Astrocyte (in vitro differentiated cells and primary cell): ENCODE measurements around the gene CDC37L1. TPM values are rescaled to one million over a fixed set of nuclear protein-coding genes. Genes with fewer than 3 reads are reported as not detected.

Source experiments
- DNase-seq: peaks from one replicate; pipeline ENCODE4 v3.0.0-alpha.2; 2010; ENCODE audit warnings: low read depth
- FAIRE-seq: peaks from 2 replicates; lab custom pipeline; 2011; peaks lifted over from hg19 to GRCh38; lab: Jason Lieb, UNC
- H2AFZ ChIP-seq: 2 replicates; pipeline ENCODE4 v1.6.0; 2012; ENCODE audit warnings: low read depth, low read length, inconsistent platforms
- H3K27ac ChIP-seq: 2 replicates; pipeline ENCODE4 v1.5.1; 2011; ENCODE audit warnings: low read depth, low read length, inconsistent platforms
- H3K27me3 ChIP-seq: 2 replicates; pipeline ENCODE4 v1.6.0; 2011; ENCODE audit warnings: low read length, inconsistent platforms; ENCODE audit not compliant: insufficient read depth
- H3K36me3 ChIP-seq: 2 replicates; pipeline ENCODE4 v1.5.1; 2011; ENCODE audit warnings: low read length, inconsistent platforms; ENCODE audit not compliant: insufficient read depth
- H3K4me1 ChIP-seq: 2 replicates; pipeline ENCODE4 v1.5.1; 2011; ENCODE audit warnings: low read length, inconsistent platforms; ENCODE audit not compliant: insufficient read depth
- H3K4me2 ChIP-seq: 2 replicates; pipeline ENCODE4 v1.6.0; 2012; ENCODE audit warnings: low read length, inconsistent platforms
- H3K4me3 ChIP-seq: 2 replicates; pipeline ENCODE4 v1.5.1; 2011; ENCODE audit warnings: low read depth, mild to moderate bottlenecking, low read length, inconsistent platforms; ENCODE audit not compliant: insufficient read depth
- H3K79me2 ChIP-seq: 2 replicates; pipeline ENCODE4 v1.6.0; 2012; ENCODE audit warnings: mild to moderate bottlenecking, low read length, inconsistent platforms; ENCODE audit not compliant: insufficient read depth
- H3K9ac ChIP-seq: 2 replicates; pipeline ENCODE4 v1.6.0; 2012; ENCODE audit warnings: mild to moderate bottlenecking, low read length, inconsistent platforms
- H3K9me3 ChIP-seq: 2 replicates; pipeline ENCODE4 v1.5.1; 2012; ENCODE audit warnings: low read depth, mild to moderate bottlenecking, low read length, inconsistent platforms; ENCODE audit not compliant: insufficient read depth
- H4K20me1 ChIP-seq: 2 replicates; pipeline ENCODE4 v1.6.0; 2012; ENCODE audit warnings: low read length, inconsistent platforms; ENCODE audit not compliant: insufficient read depth
- H3K27ac Mint-ChIP-seq: one replicate; pipeline ENCODE4 v1.8.0; 2021; ENCODE audit warnings: mild to moderate bottlenecking, mixed read lengths; ENCODE audit not compliant: unreplicated experiment
- H3K27me3 Mint-ChIP-seq: one replicate; pipeline ENCODE4 v1.8.0; 2021; ENCODE audit warnings: low read depth, mixed read lengths; ENCODE audit not compliant: unreplicated experiment
- H3K36me3 Mint-ChIP-seq: one replicate; pipeline ENCODE4 v1.8.0; 2021; ENCODE audit warnings: low read depth, mixed read lengths; ENCODE audit not compliant: unreplicated experiment
- H3K4me1 Mint-ChIP-seq: one replicate; pipeline ENCODE4 v1.8.0; 2021; ENCODE audit warnings: low read depth, mixed read lengths; ENCODE audit not compliant: unreplicated experiment
- H3K4me3 Mint-ChIP-seq: one replicate; pipeline ENCODE4 v1.8.0; 2021; ENCODE audit warnings: mild to moderate bottlenecking, moderate library complexity, mixed read lengths; ENCODE audit not compliant: unreplicated experiment
- H3K9me3 Mint-ChIP-seq: one replicate; pipeline ENCODE4 v1.8.0; 2021; ENCODE audit warnings: mild to moderate bottlenecking, mixed read lengths; ENCODE audit not compliant: unreplicated experiment
- EZH2 ChIP-seq: IDR thresholded peaks from 2 replicates; pipeline ENCODE4 v1.6.1; 2012; ENCODE audit warnings: mild to moderate bottlenecking, low read length, inconsistent platforms; ENCODE audit not compliant: insufficient read depth
- total RNA-seq: library from RNA; stranded (reverse); gene quantifications from 2 replicates; pipeline ENCODE4 v1.2.1, GENCODE V29; 2021
- TF ChIP-seq, protein P1 (sequence below): IDR thresholded peaks from 2 replicates; pipeline ENCODE4 v1.5.1; 2011; ENCODE audit warnings: low read depth, mild to moderate bottlenecking, inconsistent platforms, low read length, moderate library complexity; ENCODE audit not compliant: insufficient read depth

Gene CDC37L1
- total RNA-seq, 1 donor from 2014 or later: 16.1 TPM

- Mint-ChIP-seq H3K4me1 (no peaks in the 10 kb centered on the region), H3K4me3 (no peak overlapping the region), H3K27me3 (no peaks in the 10 kb centered on the region), H3K27ac (no peak overlapping the region), H3K9me3 (no peaks in the 10 kb centered on the region), H3K36me3 (peaks cover 8% of the 10 kb centered on the region)
- no peaks in the 10 kb centered on the region for H3K27me3 ChIP-seq
- no peaks in the 10 kb centered on the region for H3K9me3 ChIP-seq
- H3K9ac ChIP-seq: no peak overlapping the region
- DNase-seq (no peak), FAIRE-seq (no peak)
- no peak overlapping the region for H3K4me3 ChIP-seq
- TF ChIP-seq EZH2: no peak
- TF ChIP-seq, protein P1, sequence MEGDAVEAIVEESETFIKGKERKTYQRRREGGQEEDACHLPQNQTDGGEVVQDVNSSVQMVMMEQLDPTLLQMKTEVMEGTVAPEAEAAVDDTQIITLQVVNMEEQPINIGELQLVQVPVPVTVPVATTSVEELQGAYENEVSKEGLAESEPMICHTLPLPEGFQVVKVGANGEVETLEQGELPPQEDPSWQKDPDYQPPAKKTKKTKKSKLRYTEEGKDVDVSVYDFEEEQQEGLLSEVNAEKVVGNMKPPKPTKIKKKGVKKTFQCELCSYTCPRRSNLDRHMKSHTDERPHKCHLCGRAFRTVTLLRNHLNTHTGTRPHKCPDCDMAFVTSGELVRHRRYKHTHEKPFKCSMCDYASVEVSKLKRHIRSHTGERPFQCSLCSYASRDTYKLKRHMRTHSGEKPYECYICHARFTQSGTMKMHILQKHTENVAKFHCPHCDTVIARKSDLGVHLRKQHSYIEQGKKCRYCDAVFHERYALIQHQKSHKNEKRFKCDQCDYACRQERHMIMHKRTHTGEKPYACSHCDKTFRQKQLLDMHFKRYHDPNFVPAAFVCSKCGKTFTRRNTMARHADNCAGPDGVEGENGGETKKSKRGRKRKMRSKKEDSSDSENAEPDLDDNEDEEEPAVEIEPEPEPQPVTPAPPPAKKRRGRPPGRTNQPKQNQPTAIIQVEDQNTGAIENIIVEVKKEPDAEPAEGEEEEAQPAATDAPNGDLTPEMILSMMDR: no peak
- H4K20me1 ChIP-seq: peaks cover 21% of the 10 kb centered on the region
- no peak overlapping the region for H3K4me2 ChIP-seq
- H3K36me3 ChIP-seq: no peaks in the 10 kb centered on the region
- no peak overlapping the region for H3K27ac ChIP-seq
- H3K79me2 ChIP-seq: peaks cover 80% of the 10 kb centered on the region
- H3K4me1 ChIP-seq: no peaks in the 10 kb centered on the region
- no peak overlapping the region for H2AFZ ChIP-seq
Measured at GRCh38 chr9:4734150-4734549, 54.8 kb downstream of the CDC37L1 start.

DNA sequence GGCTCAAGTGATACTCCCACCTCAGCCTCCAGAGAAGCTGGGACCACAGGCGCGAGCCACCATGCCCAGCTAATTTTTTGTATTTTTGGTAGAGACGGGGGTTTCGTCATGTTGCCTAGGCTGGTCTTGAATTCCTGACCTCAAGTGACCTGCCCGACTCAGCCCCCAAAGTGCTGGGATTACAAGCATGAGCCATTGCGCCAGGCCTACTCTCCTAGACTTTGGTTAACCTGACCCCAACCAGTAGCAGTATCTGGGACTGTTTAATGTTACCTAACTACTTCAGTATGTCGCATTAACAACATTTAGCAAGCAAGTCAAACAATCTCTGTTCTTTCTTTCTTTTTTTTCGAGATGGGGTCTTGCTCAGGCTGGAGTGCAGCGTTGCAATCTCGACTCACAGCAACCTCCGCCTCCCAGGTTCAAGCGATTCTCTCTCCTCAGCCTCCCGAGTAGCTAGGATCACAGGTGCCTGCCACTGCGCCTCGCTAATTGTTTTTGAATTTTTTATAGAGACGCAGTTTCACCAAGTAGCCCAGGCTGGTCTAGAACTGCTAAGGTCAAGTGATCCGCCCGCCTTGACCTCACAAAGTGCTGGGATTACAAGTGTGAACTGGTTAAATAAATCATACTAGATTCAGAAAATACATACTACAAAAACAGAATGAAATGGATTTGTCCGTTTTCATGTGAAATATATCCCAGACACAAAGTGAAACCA is 59.7 kb downstream of the CDC37L1 start:
- H3K9me3 ChIP-seq: no peaks in the 10 kb centered on the region
- peaks cover 14% of the 10 kb centered on the region for H4K20me1 ChIP-seq
- H3K4me3 ChIP-seq: peak overlapping the region; percentile 77
- FAIRE-seq (no peak), DNase-seq (no peak)
- H2AFZ ChIP-seq: no peak overlapping the region
- H3K4me2 ChIP-seq: peak overlapping the region; percentile 94
- H3K27me3 ChIP-seq: no peaks in the 10 kb centered on the region
- peaks cover 55% of the 10 kb centered on the region for H3K79me2 ChIP-seq
- Mint-ChIP-seq H3K27me3 (no peaks in the 10 kb centered on the region), H3K27ac (no peak overlapping the region), H3K9me3 (peaks cover 2% of the 10 kb centered on the region), H3K4me3 (peak overlapping the region; percentile 87), H3K4me1 (peaks cover 18% of the 10 kb centered on the region), H3K36me3 (peaks cover 6% of the 10 kb centered on the region)
- no peaks in the 10 kb centered on the region for H3K4me1 ChIP-seq
- no peak overlapping the region for H3K27ac ChIP-seq
- peak overlapping the region; percentile 86 for H3K9ac ChIP-seq
- H3K36me3 ChIP-seq: no peaks in the 10 kb centered on the region
- no peak for TF ChIP-seq EZH2
- TF ChIP-seq, protein P1: no peak
